Measurements from ENCODE around the gene SLC43A1.
A peak's percentile ranks its signal among the peaks of the same experiment; 100 is the strongest.

DNA sequence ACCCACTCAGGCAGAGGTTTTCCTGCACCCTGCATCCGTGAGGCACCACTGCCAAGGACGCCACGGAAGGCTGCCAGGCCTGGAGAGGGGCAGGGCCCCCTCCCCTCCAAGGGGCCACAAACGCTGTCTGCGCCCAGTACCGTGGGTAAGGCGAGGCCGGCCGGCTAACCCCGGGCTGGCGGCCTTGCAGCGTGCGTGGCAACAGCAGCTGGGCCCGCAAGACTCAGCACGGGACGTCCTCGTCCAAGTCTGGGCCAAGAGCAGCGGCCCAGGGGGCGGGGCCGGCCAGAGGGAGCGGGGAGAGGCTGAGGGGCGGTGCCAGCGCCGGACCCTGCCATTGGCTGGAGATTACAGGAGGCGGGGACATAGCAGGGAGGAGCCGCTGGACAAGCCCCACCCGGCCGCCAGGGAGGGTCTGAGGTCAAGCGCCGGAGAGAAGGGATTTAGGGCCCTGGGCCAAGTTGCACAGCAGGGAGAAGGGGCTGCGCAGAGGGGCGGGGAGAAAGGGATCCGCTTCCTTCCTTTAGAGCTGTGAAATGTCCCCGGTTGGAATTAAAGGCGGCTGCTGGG lies 16.0 kb downstream of the SLC43A1 start:
- no peak for TF ChIP-seq CTCF (conservative IDR thresholded peaks at IDR 0.05; ENCODE audit: low read depth, low read length)
- no peak for TF ChIP-seq SMC3 (IDR thresholded peaks at IDR 0.05; ENCODE audit: low read depth, low read length)
- TF ChIP-seq POLR2A (IDR thresholded peaks at IDR 0.05; ENCODE audit: low read depth, low read length), result no peak
- TF ChIP-seq USF2 (IDR thresholded peaks at IDR 0.05; ENCODE audit: low read depth, low read length), result no peak
- TF ChIP-seq MAZ (IDR thresholded peaks at IDR 0.05; ENCODE audit: borderline replicate concordance, low read depth, low read length), result peak; percentile 94; the same call in 1 of the 2 replicates
- no peak for TF ChIP-seq RAD21 (IDR thresholded peaks at IDR 0.05; ENCODE audit: low read length)
- TF ChIP-seq, protein P1, sequence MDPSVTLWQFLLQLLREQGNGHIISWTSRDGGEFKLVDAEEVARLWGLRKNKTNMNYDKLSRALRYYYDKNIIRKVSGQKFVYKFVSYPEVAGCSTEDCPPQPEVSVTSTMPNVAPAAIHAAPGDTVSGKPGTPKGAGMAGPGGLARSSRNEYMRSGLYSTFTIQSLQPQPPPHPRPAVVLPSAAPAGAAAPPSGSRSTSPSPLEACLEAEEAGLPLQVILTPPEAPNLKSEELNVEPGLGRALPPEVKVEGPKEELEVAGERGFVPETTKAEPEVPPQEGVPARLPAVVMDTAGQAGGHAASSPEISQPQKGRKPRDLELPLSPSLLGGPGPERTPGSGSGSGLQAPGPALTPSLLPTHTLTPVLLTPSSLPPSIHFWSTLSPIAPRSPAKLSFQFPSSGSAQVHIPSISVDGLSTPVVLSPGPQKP (IDR thresholded peaks at IDR 0.05; ENCODE audit: borderline replicate concordance, low read depth, low read length), result no peak
- TF ChIP-seq MAFK (IDR thresholded peaks at IDR 0.05; ENCODE audit: low read depth, low read length), result no peak
- no peak for TF ChIP-seq MXI1 (IDR thresholded peaks at IDR 0.05; ENCODE audit: borderline replicate concordance, low read depth, low read length)
